ENCODE data around the gene TAS2R20.

Gene TAS2R20

DNA sequence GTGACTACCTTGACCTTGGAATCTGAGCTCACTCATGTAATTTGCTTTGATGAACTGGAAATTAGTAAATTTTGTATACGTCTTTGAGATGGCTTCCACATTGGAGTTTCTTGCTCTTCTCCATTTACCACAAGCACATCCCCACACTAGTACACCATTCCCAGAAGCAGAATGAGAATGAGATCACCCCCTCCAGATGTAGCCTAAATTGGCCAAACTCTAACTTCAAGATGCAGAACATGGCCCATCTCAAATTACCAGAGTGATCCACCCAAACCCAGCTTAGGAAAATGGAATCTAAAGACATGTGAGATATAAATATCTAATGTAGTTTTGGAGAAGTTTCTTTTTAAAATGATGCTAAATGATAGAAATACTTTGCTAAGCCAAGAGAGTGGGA is 9.5 kb upstream of the TAS2R20 start:
- no peak overlapping the region for H3K4me3 ChIP-seq (ENCODE audit: low read depth, low read length)
- TF ChIP-seq, protein P1, sequence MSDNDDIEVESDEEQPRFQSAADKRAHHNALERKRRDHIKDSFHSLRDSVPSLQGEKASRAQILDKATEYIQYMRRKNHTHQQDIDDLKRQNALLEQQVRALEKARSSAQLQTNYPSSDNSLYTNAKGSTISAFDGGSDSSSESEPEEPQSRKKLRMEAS (IDR thresholded peaks at IDR 0.05; ENCODE audit: low read depth, low read length) = no peak
- TF ChIP-seq POLR2A (IDR thresholded peaks at IDR 0.05; ENCODE audit: extremely low read depth, insufficient read length) = no peak
- TF ChIP-seq, protein P2, sequence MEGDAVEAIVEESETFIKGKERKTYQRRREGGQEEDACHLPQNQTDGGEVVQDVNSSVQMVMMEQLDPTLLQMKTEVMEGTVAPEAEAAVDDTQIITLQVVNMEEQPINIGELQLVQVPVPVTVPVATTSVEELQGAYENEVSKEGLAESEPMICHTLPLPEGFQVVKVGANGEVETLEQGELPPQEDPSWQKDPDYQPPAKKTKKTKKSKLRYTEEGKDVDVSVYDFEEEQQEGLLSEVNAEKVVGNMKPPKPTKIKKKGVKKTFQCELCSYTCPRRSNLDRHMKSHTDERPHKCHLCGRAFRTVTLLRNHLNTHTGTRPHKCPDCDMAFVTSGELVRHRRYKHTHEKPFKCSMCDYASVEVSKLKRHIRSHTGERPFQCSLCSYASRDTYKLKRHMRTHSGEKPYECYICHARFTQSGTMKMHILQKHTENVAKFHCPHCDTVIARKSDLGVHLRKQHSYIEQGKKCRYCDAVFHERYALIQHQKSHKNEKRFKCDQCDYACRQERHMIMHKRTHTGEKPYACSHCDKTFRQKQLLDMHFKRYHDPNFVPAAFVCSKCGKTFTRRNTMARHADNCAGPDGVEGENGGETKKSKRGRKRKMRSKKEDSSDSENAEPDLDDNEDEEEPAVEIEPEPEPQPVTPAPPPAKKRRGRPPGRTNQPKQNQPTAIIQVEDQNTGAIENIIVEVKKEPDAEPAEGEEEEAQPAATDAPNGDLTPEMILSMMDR (IDR thresholded peaks at IDR 0.05; ENCODE audit: low read depth, low read length) = no peak
- TF ChIP-seq MYC (IDR thresholded peaks at IDR 0.05; ENCODE audit: low read depth, low read length) = no peak
- no peak for DNase-seq (ENCODE audit: low read depth)

DNA sequence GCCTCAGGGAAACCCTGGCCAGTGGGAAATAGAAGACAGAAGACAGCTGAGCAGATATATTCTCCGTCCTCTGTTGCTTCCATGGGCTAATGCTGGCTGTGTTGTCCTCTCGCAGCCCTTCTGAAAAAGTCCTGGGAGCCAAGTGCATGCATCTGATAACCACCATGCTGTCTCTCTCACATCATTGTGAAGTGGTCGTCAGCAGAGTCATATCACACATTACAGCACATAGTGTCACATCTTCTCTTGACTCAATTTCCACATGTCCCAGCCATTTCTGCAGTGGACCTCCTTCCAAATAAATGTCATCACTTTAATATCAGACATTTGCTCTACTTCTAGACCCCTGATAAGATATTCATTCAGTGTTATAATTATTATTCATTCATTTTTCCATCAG is 3.8 kb downstream of the TAS2R20 start:
- TF ChIP-seq MYC (IDR thresholded peaks at IDR 0.05; ENCODE audit: low read depth, low read length) (no peak), POLR2A (IDR thresholded peaks at IDR 0.05; ENCODE audit: extremely low read depth, insufficient read length) (no peak)
- TF ChIP-seq, protein P2 (IDR thresholded peaks at IDR 0.05; ENCODE audit: low read depth, low read length) = no peak
- TF ChIP-seq, protein P1 (IDR thresholded peaks at IDR 0.05; ENCODE audit: low read depth, low read length) = no peak
- no peak for DNase-seq (ENCODE audit: low read depth)
- H3K4me3 ChIP-seq (ENCODE audit: low read depth, low read length) = no peak overlapping the region

DNA sequence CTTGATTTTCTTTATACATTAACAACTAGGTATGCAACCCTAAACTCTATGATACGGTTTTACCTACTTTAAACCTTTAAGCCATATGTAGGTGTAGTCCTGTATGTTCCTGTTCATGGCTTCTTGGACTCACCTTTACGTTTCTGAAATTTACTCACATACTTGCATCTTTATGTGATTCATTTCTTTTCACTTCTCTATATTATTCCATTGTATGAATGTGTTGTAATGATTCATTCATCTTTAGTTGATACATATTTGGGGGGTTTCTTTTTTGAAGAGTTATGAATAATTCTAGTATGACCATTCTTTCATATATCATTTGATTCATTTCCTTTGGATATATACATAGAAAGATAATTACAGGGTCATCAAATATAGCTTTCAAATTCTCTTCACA is 9.0 kb downstream of the TAS2R20 start:
- TF ChIP-seq, protein P1 (IDR thresholded peaks at IDR 0.05; ENCODE audit: low read depth, low read length) = no peak
- TF ChIP-seq POLR2A (IDR thresholded peaks at IDR 0.05; ENCODE audit: extremely low read depth, insufficient read length) = no peak
- TF ChIP-seq, protein P2 (IDR thresholded peaks at IDR 0.05; ENCODE audit: low read depth, low read length) = no peak
- TF ChIP-seq MYC (IDR thresholded peaks at IDR 0.05; ENCODE audit: low read depth, low read length) = no peak
- H3K4me3 ChIP-seq (ENCODE audit: low read depth, low read length) = no peak overlapping the region
- no peak for DNase-seq (ENCODE audit: low read depth)

DNA sequence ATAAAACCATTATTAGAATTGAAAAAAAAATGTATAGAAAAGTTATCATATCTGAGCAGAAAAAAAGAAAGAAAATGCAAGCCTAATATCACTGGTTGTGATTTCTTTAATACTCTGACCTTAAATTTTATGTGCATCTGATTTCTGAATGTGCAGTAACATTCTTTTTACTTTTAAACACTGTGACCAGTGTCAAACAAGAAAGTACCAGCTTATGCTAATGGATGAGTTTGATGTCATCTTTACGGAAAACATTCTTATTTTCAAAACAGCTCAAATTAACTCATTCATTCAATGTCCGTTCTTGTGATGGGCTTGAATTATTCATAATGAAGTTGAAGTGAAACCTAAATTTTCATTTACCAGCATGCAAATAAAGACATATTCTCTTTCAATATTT is 11.3 kb downstream of the TAS2R20 start, which contains the start of gene TAS2R50:
TSS of gene TAS2R50 (minus strand) at position 101 of the 400 bp plus-strand sequence. CDS start at position 49, 52 bp downstream.
- no peak for DNase-seq (ENCODE audit: low read depth)
- no peak within 1 kb of the TSS for H3K4me3 ChIP-seq (ENCODE audit: low read depth, low read length)
- TF ChIP-seq, protein P1 (IDR thresholded peaks at IDR 0.05; ENCODE audit: low read depth, low read length) = no peak
- no peak for TF ChIP-seq POLR2A (IDR thresholded peaks at IDR 0.05; ENCODE audit: extremely low read depth, insufficient read length)
- TF ChIP-seq, protein P2 (IDR thresholded peaks at IDR 0.05; ENCODE audit: low read depth, low read length) = no peak

DNA sequence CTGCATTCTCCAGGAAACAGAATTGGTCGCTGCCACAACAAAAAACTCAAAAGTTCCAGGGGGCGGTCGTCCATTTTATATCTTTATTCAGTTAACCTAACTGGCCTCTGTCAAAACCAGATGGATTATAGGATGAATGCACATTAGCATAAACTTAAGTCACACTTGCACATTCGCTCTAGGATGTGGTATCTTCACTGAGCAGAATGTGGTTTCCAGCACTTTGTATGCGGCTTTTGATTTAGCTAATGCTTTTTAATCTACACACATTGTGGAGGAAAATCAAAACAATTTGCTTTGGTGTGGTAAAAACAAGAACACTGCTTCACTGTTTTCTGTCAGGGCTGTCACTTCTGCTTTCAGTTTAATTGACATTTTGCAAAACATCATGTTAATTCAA is 15.9 kb downstream of the TAS2R20 start:
- TF ChIP-seq, protein P2 (IDR thresholded peaks at IDR 0.05; ENCODE audit: low read depth, low read length) = no peak
- TF ChIP-seq, protein P1 (IDR thresholded peaks at IDR 0.05; ENCODE audit: low read depth, low read length) = no peak
- TF ChIP-seq POLR2A (IDR thresholded peaks at IDR 0.05; ENCODE audit: extremely low read depth, insufficient read length) (no peak), MYC (IDR thresholded peaks at IDR 0.05; ENCODE audit: low read depth, low read length) (no peak)
- no peak overlapping the region for H3K4me3 ChIP-seq (ENCODE audit: low read depth, low read length)
- DNase-seq (ENCODE audit: low read depth) = no peak
